Measurements from ENCODE around the gene UBE2S.

The UBE2S gene

DNA sequence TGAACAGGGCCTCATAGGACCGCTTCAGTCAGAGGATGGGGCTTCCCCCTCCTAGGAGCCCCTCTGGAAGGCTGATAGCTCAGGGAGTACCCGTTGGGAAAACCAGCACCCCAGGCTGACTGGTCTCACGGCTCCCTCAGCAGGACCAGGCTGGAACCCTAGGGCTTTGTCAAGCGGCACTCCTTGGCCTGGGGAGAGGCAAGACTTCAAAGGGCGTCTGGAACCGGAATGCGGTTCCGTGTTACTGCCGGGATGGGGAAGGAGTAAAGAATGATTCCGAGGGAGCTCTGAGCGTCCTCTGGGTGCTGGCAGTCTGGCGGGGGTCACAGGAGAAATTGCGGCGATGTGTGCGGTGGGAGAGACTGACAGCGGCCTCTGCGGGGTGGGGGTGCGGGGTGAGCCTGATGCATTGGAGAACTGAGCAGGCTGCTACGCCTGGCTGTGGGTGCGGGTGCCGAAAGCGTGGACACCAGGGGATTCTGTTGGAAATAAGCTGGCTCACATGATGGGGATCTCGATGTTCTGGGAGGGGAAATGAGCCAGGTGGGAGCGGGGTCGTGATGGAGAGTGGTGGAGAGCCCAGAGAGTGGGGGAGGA is 54.9 kb downstream of the UBE2S start:
- no peak for DNase-seq
- no peak overlapping the region for H3K4me3 ChIP-seq
- H3K27me3 ChIP-seq, result peaks cover 12 to 82% of the 10 kb centered on the region in 2 donors
- no peaks in the 10 kb centered on the region for H3K9me3 ChIP-seq
- no peak overlapping the region for H3K27ac ChIP-seq
- peaks cover 0 to 4% (median 0%) of the 10 kb centered on the region in 3 donors for H3K36me3 ChIP-seq
- TF ChIP-seq, protein P1, sequence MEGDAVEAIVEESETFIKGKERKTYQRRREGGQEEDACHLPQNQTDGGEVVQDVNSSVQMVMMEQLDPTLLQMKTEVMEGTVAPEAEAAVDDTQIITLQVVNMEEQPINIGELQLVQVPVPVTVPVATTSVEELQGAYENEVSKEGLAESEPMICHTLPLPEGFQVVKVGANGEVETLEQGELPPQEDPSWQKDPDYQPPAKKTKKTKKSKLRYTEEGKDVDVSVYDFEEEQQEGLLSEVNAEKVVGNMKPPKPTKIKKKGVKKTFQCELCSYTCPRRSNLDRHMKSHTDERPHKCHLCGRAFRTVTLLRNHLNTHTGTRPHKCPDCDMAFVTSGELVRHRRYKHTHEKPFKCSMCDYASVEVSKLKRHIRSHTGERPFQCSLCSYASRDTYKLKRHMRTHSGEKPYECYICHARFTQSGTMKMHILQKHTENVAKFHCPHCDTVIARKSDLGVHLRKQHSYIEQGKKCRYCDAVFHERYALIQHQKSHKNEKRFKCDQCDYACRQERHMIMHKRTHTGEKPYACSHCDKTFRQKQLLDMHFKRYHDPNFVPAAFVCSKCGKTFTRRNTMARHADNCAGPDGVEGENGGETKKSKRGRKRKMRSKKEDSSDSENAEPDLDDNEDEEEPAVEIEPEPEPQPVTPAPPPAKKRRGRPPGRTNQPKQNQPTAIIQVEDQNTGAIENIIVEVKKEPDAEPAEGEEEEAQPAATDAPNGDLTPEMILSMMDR (IDR thresholded peaks at IDR 0.05), result no peak
- intact Hi-C loops (cut with DNase I; ENCODE audit: low total_unique reads), result no loop called here
- peaks cover 0 to 22% (median 18%) of the 10 kb centered on the region in 4 donors for H3K4me1 ChIP-seq

DNA sequence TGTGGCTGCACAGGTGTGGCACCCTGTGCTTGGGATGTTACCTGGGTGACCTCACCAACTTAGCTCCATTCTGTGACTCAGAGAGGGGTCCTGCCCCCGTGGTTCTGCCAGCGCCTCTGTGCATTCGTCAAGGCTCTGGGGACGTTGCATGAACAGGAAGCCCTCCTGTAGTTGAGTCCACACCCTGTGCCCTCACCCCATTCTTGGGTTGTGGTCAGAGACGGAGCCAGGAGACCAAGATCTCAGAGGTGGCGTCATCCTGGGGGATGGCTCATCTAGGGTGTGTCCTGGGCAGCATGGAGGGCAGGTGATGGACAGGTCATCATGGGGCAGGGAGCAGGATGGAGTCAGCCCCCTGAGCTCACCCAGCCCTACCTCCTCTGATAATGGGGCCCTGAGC is 55.5 kb downstream of the UBE2S start:
- TF ChIP-seq, protein P1 (IDR thresholded peaks at IDR 0.05), result no peak
- intact Hi-C loops (cut with DNase I; ENCODE audit: low total_unique reads), result no loop called here
- H3K27ac ChIP-seq, result no peak overlapping the region
- peaks cover 12 to 81% of the 10 kb centered on the region in 2 donors for H3K27me3 ChIP-seq
- H3K9me3 ChIP-seq, result no peaks in the 10 kb centered on the region
- peaks cover 0 to 22% (median 18%) of the 10 kb centered on the region in 4 donors for H3K4me1 ChIP-seq
- no peak overlapping the region for H3K4me3 ChIP-seq
- H3K36me3 ChIP-seq, result peaks cover 0 to 10% (median 1%) of the 10 kb centered on the region in 3 donors
- no peak for DNase-seq

DNA sequence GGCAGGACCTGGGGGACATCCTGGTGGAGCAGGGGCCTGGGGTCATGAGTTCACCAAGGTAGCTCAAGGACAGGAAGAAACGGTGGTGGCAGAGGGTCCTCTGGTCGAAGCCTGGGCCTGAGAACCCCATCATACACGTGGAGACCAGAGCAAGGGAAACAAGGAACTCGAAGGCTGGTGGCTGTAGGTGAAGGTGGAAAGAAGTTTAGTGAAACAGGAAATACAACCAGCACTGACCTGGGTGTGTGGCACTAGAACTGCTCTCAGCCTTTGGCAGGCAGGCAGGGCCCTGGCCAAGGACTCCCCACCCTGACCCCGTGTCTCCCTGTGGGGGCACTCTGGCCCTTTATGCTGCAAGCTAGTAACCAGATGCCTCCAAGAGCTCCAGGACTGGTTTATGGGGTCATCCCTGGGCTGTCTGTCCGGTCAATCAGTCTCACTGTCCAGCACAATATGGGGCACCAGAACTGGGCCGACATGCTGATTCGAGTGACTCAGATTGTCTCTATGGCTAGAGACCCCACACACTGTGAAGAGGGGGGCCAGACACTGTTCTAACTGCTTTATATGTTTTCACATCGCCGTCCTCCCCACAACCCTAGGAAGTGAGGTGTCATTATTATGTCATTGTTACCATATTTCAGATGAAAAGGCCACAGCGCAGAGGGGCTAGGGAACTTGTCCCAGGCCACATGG is 56.8 kb downstream of the UBE2S start:
- H3K36me3 ChIP-seq, result peaks cover 3 to 20% (median 8%) of the 10 kb centered on the region in 3 donors

More for the DNA sequence above, 56.8 kb downstream of the UBE2S start:
- intact Hi-C loops (cut with DNase I; ENCODE audit: low total_unique reads), result no loop called here
- TF ChIP-seq, protein P1 (IDR thresholded peaks at IDR 0.05), result no peak
- Histone ChIP-seq H3K4me1 (peaks cover 0 to 22% (median 18%) of the 10 kb centered on the region in 4 donors), H3K27ac (no peak overlapping the region), H3K9me3 (no peaks in the 10 kb centered on the region), H3K4me3 (no peak overlapping the region), H3K27me3 (peaks cover 12 to 69% of the 10 kb centered on the region in 2 donors)
- no peak for DNase-seq

Measured in tibial artery (tissue), 4 donors.